HL-60 (cell line): Measurements from ENCODE around the gene HDAC9.

ENCODE experiments used
- DNase-seq, 2 experiments: peaks; one replicate each; pipeline ENCODE4 v3.0.0-alpha.2; 2010 to 2020; ENCODE audit warnings: low read depth in 1 of 2, low spot score in 1 of 2
- H3K27ac ChIP-seq: fragments of 250-450 bp; sonication (Bioruptor Pico); replicated peaks from 2 replicates; pipeline ENCODE4 v1.5.1; 2020; ENCODE audit warnings: mild to moderate bottlenecking, moderate library complexity
- H3K27me3 ChIP-seq: fragments of 250-450 bp; sonication (Bioruptor Pico); 2 replicates; pipeline ENCODE4 v1.5.1; 2021; ENCODE audit warnings: mild to moderate bottlenecking, moderate library complexity; ENCODE audit not compliant: insufficient read depth, poor library complexity, severe bottlenecking
- H3K4me3 ChIP-seq: replicated peaks from 2 replicates; pipeline ENCODE4 v1.5.1; 2011; ENCODE audit warnings: mild to moderate bottlenecking, control low read depth, low read length; ENCODE audit not compliant: insufficient read depth
- GABPA ChIP-seq: IDR thresholded peaks from 2 replicates; pipeline ENCODE4 v1.6.1; 2012; ENCODE audit warnings: low read depth
- POLR2AphosphoS5 ChIP-seq: IDR thresholded peaks from 2 replicates; pipeline ENCODE4 v1.6.1; 2012; ENCODE audit warnings: low read depth
- SPI1 ChIP-seq: IDR thresholded peaks from 2 replicates; pipeline ENCODE4 v1.6.1; 2012; ENCODE audit warnings: low read depth, mild to moderate bottlenecking, borderline replicate concordance
- TF ChIP-seq, protein P1 (sequence below): IDR thresholded peaks from one replicate; pipeline ENCODE4 v1.5.1; 2011; ENCODE audit warnings: low read length, control low read depth, inconsistent platforms; ENCODE audit not compliant: insufficient read depth
- TF ChIP-seq, protein P2 (sequence below): IDR thresholded peaks from 2 replicates; pipeline ENCODE4 v1.6.1; 2012; ENCODE audit warnings: low read depth; ENCODE audit not compliant: insufficient replicate concordance

HDAC9 gene

DNA sequence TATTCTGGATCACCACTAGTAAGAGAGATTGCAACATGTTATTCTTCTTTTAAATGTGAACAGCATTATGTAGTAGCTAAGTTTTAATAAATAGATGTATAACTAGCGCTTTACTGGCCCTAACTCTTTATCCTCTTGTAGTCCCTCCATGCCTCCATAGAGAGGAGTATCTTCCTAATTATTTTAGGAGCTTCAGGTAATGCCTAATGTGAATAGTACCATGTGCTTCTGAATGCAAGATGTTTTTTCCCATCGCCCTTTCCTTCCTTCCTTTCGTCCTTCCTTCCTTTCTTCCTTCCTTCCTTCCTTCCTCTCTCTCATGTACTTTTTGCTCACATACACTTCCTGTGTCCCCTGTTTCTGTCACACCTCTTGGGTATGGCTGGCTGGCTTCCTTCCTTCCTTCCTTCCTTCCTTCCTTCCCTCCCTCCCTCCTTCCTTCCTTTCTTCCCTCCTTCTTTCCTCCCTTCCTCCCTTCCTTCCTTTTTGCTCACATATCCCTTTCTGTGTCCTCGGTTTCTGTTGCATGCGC is 290.7 kb downstream of the HDAC9 start:
- no peaks in the 10 kb centered on the region for H3K27me3 ChIP-seq
- no peak for DNase-seq
- H3K4me3 ChIP-seq, result no peak overlapping the region
- TF ChIP-seq, protein P1, sequence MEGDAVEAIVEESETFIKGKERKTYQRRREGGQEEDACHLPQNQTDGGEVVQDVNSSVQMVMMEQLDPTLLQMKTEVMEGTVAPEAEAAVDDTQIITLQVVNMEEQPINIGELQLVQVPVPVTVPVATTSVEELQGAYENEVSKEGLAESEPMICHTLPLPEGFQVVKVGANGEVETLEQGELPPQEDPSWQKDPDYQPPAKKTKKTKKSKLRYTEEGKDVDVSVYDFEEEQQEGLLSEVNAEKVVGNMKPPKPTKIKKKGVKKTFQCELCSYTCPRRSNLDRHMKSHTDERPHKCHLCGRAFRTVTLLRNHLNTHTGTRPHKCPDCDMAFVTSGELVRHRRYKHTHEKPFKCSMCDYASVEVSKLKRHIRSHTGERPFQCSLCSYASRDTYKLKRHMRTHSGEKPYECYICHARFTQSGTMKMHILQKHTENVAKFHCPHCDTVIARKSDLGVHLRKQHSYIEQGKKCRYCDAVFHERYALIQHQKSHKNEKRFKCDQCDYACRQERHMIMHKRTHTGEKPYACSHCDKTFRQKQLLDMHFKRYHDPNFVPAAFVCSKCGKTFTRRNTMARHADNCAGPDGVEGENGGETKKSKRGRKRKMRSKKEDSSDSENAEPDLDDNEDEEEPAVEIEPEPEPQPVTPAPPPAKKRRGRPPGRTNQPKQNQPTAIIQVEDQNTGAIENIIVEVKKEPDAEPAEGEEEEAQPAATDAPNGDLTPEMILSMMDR, result no peak
- TF ChIP-seq POLR2AphosphoS5 (no peak), SPI1 (no peak), GABPA (no peak)
- TF ChIP-seq, protein P2, sequence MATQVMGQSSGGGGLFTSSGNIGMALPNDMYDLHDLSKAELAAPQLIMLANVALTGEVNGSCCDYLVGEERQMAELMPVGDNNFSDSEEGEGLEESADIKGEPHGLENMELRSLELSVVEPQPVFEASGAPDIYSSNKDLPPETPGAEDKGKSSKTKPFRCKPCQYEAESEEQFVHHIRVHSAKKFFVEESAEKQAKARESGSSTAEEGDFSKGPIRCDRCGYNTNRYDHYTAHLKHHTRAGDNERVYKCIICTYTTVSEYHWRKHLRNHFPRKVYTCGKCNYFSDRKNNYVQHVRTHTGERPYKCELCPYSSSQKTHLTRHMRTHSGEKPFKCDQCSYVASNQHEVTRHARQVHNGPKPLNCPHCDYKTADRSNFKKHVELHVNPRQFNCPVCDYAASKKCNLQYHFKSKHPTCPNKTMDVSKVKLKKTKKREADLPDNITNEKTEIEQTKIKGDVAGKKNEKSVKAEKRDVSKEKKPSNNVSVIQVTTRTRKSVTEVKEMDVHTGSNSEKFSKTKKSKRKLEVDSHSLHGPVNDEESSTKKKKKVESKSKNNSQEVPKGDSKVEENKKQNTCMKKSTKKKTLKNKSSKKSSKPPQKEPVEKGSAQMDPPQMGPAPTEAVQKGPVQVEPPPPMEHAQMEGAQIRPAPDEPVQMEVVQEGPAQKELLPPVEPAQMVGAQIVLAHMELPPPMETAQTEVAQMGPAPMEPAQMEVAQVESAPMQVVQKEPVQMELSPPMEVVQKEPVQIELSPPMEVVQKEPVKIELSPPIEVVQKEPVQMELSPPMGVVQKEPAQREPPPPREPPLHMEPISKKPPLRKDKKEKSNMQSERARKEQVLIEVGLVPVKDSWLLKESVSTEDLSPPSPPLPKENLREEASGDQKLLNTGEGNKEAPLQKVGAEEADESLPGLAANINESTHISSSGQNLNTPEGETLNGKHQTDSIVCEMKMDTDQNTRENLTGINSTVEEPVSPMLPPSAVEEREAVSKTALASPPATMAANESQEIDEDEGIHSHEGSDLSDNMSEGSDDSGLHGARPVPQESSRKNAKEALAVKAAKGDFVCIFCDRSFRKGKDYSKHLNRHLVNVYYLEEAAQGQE, result no peak
- no peak overlapping the region for H3K27ac ChIP-seq

DNA sequence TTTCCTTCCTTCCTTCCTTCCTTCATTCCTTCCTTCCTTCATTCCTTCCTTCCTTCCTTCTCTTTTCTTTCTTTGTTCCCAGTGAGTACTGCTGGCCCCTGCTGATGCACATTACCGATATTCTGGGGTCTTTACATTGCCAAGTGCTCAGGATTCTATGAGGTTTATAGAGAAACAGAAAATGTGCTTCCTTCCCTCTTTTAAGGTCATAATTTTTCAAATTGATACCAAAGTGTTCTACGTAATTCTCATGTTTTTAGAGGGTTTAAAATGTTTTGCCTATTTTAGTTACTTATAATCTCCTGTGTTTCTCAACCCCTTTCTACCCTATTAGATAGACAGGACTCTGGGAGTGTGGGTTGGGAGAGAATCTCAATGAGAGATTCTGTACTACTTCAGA is 291.2 kb downstream of the HDAC9 start:
- Histone ChIP-seq H3K27me3 (no peaks in the 10 kb centered on the region), H3K27ac (no peak overlapping the region), H3K4me3 (no peak overlapping the region)
- no peak for DNase-seq
- TF ChIP-seq POLR2AphosphoS5 (no peak), GABPA (no peak), SPI1 (no peak)
- TF ChIP-seq, protein P1, result no peak
- TF ChIP-seq, protein P2, result no peak

DNA sequence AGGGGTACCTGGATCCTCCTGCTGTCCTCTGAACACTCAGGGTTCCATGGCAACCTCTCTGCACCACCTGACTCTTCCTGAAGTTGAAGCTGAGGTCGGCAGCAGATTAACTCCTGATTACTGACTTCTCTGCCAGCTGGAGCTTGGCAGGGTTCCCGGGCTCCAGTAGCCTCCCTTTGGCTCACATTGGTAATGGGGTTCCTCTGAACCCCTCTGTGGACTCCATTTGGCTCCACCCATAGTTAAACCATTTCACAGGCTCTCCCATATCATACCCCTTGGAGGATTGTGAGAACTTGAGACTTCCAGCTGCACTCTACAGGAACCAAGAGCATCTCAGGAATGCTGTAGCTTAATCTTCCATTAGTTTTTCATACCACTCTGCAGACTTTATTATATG is 292.5 kb downstream of the HDAC9 start:
- Histone ChIP-seq H3K27ac (no peak overlapping the region), H3K4me3 (no peak overlapping the region), H3K27me3 (no peaks in the 10 kb centered on the region)
- TF ChIP-seq POLR2AphosphoS5 (no peak), GABPA (no peak)
- no peak for DNase-seq

DNA sequence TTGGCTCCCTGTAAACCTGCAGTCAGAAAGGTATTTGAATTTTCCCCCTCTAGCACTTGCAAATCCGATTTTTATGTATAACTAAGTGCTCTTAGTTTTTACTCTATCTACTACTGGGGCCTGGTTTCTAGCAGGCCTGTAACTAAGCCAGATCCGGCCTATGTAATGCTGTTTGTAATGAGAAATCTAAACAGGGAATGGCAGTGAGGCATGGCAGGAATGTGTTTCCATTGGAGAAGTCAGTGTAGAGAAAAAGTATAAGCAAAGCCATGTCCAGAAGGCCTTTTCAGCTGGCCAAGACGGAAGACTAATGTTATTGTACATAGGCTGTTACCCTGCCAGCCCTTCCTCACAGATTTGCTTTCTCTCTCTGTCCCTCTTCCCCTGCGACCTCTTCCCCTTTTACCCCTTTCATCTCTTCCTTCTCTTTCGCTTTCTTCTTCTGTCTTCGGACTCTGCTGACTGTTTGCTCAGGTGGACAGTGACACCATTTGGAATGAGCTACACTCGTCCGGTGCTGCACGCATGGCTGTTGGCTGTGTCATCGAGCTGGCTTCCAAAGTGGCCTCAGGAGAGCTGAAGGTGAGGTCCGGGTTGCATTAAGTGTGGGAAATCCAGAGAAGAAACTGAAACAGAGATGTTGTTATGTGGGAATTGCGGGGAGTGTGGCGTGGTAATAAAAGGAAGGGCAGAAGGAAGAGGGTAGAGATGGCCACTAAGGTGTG is 297.5 kb downstream of the HDAC9 start:
- Histone ChIP-seq H3K27me3 (no peaks in the 10 kb centered on the region), H3K27ac (no peak overlapping the region), H3K4me3 (no peak overlapping the region)
- TF ChIP-seq, protein P1, result no peak
- TF ChIP-seq, protein P2, result no peak
- no peak for DNase-seq
